ENCODE measurements around the gene NDUFAF2.
"Not testable (repeated sequence)": the region's sequence is repeated elsewhere in the genome, so short reads cannot be mapped to it uniquely, and the experiment has no call there.

NDUFAF2 gene

GRCh38 chr5:61178702-61179101 is 233.7 kb downstream of the NDUFAF2 start:
- no peak for DNase-seq (ENCODE audit: low spot score)

GRCh38 chr5:61180886-61181285 is 235.9 kb downstream of the NDUFAF2 start:
- DNase-seq (ENCODE audit: low spot score), result no peak

GRCh38 chr5:61182449-61182848 is 237.4 kb downstream of the NDUFAF2 start:
- no peak for DNase-seq (ENCODE audit: low spot score)

GRCh38 chr5:61183538-61183937 is 238.5 kb downstream of the NDUFAF2 start:
- no peak for DNase-seq (ENCODE audit: low spot score)

GRCh38 chr5:61184708-61185107 is 239.7 kb downstream of the NDUFAF2 start:
- DNase-seq (ENCODE audit: low spot score), result no peak

- no peak for DNase-seq (ENCODE audit: low spot score)
Measured at GRCh38 chr5:61186634-61187033, 241.6 kb downstream of the NDUFAF2 start.

- not testable (repeated sequence) for DNase-seq (ENCODE audit: low spot score)
Measured at GRCh38 chr5:61187352-61187751, 242.3 kb downstream of the NDUFAF2 start.

- DNase-seq (ENCODE audit: low spot score), result not testable (repeated sequence)
Measured at GRCh38 chr5:61187826-61188225, 242.8 kb downstream of the NDUFAF2 start.

- no peak for DNase-seq (ENCODE audit: low spot score)
Measured at GRCh38 chr5:61198606-61199005, 253.6 kb downstream of the NDUFAF2 start.

- DNase-seq (ENCODE audit: low spot score), result no peak
Measured at GRCh38 chr5:61200582-61201155, 255.7 kb downstream of the NDUFAF2 start.

GRCh38 chr5:61202213-61202612 is 257.2 kb downstream of the NDUFAF2 start:
- no peak for DNase-seq (ENCODE audit: low spot score)

Data from HuH-7.5 (cell line).